Ammon's horn (tissue), 1 donor: ENCODE results near the gene FGGY.
"Not testable (repeated sequence)": the region's sequence is repeated elsewhere in the genome, so short reads cannot be mapped to it uniquely, and the experiment has no call there.

Experiments used
- DNase-seq: peaks from one replicate; pipeline ENCODE4 v3.0.0-alpha.2; 2016; ENCODE audit warnings: low spot score

Gene FGGY

GRCh38 chr1:59482986-59483385, 186.1 kb downstream of the FGGY start:
- no peak for DNase-seq

GRCh38 chr1:59484096-59484495, 187.2 kb downstream of the FGGY start:
- peak; percentile 42 for DNase-seq

DNA sequence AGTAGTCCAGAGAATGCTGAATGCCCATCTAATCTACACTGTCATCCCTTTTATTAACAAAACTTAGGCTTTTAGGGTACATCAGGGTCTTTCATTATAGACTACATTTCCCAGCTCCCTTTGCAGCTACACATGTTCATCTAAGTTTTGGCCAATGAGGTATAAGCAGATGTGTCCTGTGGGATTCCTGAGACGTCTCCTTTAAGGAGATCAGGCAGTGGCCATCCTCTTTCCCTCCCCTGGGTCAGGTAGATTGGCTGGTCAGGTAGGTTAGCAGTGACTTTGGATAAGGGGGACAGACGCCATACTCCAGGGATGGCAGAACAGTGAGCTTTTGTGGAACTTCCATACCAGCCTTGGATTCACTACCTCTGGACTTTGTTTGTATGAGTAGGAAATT, 188.3 kb downstream of the FGGY start:
- DNase-seq: no peak

DNA sequence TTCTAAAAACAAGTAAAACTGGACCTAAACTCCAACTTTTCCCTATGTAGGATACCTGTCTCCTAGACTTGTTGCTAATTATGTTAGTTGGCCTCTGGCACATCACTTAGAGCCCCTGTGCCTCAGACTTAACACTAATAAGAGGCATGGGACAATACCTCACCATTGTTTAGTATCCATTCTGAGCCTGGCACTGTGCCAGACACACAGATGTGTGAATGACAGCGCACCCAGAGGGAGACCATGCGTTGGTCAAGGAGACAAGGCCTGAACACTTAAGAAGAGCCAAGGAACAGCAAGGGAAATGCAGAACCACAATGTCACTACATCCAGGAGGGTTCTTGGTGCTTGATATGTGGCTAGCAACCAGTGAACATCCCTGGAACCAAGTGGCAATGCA, 189.1 kb downstream of the FGGY start:
- no peak for DNase-seq

DNA sequence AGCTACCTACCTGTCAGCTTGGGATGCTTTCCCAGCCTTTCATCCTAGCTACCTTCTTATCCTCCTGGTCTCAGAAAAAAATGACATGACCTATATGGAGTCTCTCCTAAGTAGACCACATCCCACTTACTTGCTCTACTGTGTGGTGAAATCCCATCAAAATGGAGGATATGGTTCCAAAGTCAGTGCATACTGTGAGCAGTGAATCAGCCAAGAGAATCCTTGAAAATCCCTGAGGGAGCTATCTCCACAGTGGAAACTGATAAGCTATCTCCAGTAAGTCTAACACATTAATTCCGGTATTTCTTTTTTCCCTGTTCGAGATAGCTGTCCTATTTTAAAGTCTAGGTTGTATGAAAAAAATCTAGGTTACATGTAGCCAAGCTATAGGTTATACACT, 189.7 kb downstream of the FGGY start:
- no peak for DNase-seq

GRCh38 chr1:59487335-59488031, 190.6 kb downstream of the FGGY start:
- DNase-seq: no peak

DNA sequence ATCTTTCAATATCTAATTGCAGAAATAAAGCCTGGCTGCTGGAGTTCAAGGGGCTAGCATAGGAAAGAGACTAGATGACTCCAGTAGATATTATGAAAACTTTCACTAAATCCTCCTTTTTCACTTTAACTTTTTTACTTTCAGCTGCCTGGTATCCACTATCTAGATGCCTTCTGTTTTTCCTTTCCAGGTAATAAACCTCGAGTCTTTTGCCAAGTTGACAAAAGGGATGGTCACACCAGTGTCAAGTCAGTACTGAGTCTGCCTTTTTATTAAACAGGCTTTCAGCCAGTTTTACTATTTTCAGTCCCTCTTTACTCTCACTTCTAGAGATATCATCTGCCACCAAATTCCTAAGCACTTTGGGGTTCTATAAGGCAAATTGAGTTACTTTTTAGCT, 195.6 kb downstream of the FGGY start:
- no peak for DNase-seq

DNA sequence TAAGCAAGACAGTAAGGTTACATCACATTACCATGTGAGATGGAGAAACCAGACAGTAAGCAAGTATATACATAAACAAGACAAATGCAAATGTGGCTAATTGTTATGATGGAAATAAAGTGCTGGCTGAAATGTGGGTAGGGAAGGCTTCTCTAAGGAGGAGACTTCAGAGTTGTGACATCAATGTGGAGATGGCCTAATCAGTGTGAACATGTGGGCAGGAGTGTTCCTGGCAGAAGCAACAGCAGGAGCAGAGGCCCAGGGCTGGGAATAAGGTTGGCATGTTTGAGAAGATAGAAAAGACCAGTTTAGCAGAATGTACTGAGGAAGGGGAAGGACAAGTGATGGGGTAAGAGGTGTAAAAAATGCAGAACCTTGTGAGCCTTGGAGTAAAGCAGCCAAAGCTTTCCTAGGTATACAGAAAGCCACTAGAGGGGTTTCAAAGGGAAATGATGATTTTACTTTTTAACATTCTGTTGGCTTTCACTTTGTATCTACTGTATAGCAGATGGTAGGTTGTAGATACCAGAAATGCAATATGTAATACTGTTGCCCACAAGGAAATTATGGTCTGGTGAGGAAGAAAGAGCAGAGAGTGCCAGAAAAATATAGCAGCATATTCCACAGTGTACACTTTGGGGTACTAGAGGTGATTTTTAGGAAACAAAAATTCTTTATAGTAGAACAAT, 197.4 kb downstream of the FGGY start:
- DNase-seq: no peak

DNA sequence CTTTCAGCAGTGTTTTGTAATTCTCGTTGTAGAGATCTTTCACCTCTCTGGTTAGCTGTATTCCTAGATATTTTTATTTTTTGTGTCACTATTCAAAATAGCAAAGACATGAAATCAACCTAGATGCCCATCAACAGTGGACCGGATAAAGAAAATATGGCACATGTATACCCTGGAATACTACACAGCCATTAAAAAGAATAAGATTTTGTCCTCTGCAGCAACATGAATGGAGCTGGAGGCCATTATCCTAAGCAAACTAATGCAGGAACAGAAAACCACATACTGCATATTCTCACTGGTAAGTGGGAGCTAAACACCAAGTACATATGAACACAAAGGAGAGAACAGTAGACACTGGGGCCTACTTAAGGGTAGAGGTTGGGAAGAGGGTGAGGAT, 199.3 kb downstream of the FGGY start:
- DNase-seq: not testable (repeated sequence)

- DNase-seq: no peak
Observed at GRCh38 chr1:59497616-59498015, 200.7 kb downstream of the FGGY start.

DNA sequence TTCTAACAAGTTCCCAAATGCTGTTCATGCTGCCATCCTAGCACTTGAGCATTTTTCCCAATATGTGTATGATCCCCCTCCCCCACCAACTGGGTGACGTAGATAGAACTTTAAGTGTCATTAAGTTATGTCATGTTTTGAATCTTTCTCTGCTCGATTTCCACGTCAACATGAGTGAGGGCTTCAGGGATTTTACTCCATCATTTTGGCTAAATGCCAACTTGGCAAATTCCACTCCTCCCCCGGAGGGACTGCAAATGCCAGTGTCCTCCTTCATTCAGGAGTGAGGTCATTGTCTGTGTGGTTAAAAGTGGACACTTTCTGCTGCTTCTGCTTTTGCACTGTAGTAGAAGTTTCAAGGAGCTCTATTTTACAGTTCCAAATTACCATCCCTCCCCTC, 201.7 kb downstream of the FGGY start:
- peak; percentile 22 for DNase-seq

DNA sequence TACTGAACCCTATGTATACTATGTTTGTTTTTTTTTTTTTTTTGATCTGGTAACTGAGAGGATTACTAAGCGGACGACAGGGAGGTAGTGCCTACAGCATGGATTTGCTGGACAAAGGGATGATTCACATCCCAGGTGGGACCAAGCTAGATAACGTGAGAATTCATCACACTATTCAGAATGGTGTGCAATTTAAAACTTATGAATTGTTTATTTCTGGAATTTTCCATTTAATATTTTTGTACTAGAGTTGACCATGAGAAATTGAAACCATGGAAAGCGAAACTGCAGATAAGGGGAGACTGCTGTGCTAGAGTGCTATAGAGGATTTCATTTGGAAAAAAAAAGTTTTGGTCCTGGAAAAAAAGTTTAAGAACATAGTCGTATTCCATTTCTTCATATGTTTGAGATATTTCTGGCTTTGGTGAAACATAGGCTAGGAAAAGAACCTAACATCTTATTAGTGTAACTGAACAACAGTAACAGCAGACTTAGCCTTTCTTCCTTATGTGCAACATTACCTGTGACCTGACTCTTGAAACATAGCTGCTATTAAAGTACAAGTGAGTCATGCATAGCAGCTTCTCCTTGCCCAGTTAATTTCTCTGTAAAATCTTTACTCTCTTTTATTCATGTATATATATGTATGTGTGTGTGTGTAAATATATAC, 202.5 kb downstream of the FGGY start:
- DNase-seq: no peak

DNA sequence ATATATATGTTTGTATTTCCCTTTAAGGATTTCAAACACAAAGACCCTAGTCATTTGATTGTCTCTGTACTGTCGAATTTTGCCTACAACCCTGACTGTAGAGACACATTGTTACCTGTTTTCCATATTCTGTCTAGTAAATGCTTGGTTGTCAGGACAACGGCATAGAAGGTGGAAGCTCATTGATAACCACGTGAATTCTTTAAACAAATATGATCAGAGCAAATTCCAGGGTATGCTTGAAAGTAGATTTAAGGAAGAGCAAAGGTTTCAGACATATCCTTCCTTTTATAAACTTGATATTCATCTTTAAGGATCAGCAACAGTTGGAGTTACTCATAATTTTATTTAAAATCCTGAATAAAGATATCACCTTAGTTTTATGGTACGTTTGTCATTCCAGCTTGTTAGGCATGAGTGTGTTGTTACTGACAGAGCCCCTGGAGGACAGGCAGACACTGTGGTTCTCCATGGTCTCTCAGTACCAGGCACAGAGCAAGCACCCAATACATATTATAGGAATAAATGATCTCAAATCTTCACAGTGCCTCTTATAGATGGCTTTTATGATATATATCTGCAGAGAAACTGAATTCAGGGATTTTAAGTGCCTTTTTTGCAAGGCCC, 203.2 kb downstream of the FGGY start:
- no peak for DNase-seq

DNA sequence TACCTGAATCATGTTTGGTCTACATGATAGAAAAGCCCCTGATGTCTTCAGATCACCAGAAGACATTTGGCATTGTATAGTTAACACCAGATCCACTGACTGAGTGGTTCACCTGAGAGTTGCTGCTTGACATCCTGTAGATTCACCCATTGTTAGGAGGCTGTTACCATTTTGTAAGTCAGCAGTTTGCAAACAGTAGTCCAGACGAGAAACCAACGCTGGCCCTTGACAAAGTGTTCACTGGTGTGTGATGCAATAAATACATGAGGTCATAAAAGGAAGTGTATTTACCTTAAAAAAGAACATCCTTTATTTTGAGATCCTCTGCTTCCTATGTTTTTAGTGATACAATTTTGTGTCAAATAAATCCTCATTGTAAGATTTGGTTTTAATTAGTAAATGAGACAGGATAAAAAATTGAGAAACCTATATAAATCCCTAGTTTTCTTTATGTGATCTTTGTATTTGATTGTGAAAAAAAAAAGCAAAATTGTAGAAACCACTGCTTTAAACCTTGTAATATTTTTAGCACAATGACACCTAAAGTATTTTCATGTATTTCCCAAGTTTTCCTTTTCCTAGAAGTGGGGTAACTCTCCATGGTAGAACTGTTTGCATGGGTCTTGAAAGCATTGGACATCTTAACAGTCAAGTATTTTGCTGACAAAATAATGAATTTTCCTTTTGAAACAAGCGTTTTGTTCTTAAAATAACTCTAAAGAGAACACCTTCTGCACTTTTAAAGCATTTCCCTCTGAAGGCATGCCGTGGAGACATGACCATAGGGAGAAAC, 204.3 kb downstream of the FGGY start:
- no peak for DNase-seq

DNA sequence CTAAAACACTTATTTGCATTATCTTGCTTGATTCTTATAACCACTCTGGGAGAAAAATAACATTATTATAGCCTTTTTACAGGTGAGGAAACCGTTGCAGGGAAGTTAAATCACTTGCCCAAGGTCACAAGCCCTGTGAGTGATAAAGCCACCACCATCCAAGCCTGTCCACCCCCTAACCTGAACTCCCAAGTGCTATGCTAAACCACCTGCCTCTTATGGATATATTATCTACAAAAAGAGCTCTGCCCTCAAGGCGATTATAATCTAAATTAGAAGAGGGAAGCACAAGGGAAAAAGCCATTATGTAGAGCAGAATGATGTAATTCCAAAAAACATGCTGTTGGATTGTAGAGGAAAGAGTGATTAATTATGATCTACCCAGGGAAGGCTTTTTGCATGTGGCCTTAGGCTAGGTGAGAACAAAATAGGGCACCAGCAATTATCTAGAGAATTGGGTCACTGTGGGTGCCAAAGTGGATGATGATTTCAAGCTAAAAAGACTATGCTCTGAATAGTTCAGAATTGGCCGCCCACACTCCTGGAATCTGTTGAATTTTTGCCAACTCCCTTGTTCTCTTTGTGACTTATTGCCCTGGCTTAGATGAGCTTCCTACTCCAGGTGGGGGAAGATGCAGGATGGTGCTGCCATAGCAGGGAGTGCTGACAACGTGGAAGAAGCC, 205.3 kb downstream of the FGGY start:
- DNase-seq: no peak

DNA sequence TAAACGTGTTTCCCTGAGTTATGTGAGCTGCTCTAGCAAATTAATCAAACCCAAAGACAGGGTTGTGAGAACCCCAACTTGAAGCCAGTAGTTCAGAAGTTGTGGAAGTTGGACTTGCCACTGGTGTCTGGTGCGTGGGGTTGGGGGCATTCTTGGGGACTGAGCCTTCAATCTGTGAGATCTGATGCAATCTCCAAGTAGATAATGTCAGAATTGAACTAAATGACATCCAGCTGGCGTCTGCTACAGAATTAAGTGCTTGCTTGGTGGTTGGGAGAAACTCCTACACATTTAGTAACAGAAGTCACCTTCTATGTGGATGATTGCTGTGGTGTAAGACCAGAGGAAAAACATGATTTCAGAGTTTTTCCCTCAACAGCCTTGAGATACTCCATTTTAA, 207.4 kb downstream of the FGGY start:
- DNase-seq: no peak

DNA sequence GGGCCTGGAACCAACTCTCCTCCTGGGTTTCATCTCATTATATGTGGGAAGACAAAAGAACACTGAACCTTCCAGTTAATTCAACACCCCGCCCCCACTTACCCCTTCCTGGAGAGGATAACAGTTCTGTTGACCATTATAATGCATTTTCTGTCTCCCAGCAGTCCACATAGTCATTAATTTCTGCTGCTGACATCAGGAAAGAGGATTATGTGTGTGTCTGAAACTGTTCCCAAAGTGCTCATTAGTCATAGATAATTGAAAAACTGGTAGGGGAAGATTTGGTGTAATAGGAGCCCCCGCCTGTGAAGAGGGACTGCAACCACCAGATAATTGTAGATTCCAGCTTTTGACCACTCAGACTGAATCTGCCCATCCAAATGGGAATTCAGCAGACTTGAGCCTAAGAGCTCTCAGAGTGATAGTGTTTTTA, 208.7 kb downstream of the FGGY start:
- DNase-seq: no peak

GRCh38 chr1:59506952-59507351, 210.1 kb downstream of the FGGY start:
- peak; percentile 34 for DNase-seq

- no peak for DNase-seq
Observed at GRCh38 chr1:59509341-59509875, 212.5 kb downstream of the FGGY start.

- no peak for DNase-seq
Observed at GRCh38 chr1:59510249-59510648, 213.4 kb downstream of the FGGY start.
